ENCODE measurements around the gene WDR37.
"Not testable (repeated sequence)": the region's sequence is repeated elsewhere in the genome, so short reads cannot be mapped to it uniquely, and the experiment has no call there.

The WDR37 gene

GRCh38 chr10:1107679-1108078, 51.5 kb downstream of the WDR37 start:
- H3K9me3 ChIP-seq (ENCODE audit: control insufficient read depth in 1 of 2, low read length in 2 of 2) = no peaks in the 10 kb centered on the region
- no peaks in the 10 kb centered on the region for H3K4me1 ChIP-seq (ENCODE audit: control insufficient read depth in 1 of 2, insufficient read depth in 2 of 2, low read length in 2 of 2)
- H3K27ac ChIP-seq (ENCODE audit: low read length) = no peak overlapping the region
- H3K27me3 ChIP-seq (ENCODE audit: low read depth, low read length) = no peaks in the 10 kb centered on the region
- no peak overlapping the region for H3K4me3 ChIP-seq (ENCODE audit: low read depth in 1 of 2, low read length in 2 of 2)
- peaks cover 40 to 79% of the 10 kb centered on the region in 2 donors for H3K36me3 ChIP-seq (ENCODE audit: control insufficient read depth in 1 of 2, insufficient read depth in 2 of 2, low read length in 2 of 2)

GRCh38 chr10:1109795-1110673, 53.8 kb downstream of the WDR37 start:
- Histone ChIP-seq H3K27me3 (ENCODE audit: low read depth, low read length) (no peaks in the 10 kb centered on the region), H3K9me3 (ENCODE audit: control insufficient read depth in 1 of 2, low read length in 2 of 2) (no peaks in the 10 kb centered on the region), H3K4me3 (ENCODE audit: low read depth in 1 of 2, low read length in 2 of 2) (no peak overlapping the region), H3K36me3 (ENCODE audit: control insufficient read depth in 1 of 2, insufficient read depth in 2 of 2, low read length in 2 of 2) (peaks cover 43 to 74% of the 10 kb centered on the region in 2 donors), H3K4me1 (ENCODE audit: control insufficient read depth in 1 of 2, insufficient read depth in 2 of 2, low read length in 2 of 2) (no peaks in the 10 kb centered on the region), H3K27ac (ENCODE audit: low read length) (no peak overlapping the region)

- H3K27ac ChIP-seq (ENCODE audit: low read length) = no peak overlapping the region
- no peaks in the 10 kb centered on the region for H3K9me3 ChIP-seq (ENCODE audit: control insufficient read depth in 1 of 2, low read length in 2 of 2)
- H3K4me1 ChIP-seq (ENCODE audit: control insufficient read depth in 1 of 2, insufficient read depth in 2 of 2, low read length in 2 of 2) = no peaks in the 10 kb centered on the region
- no peak overlapping the region for H3K4me3 ChIP-seq (ENCODE audit: low read depth in 1 of 2, low read length in 2 of 2)
- H3K36me3 ChIP-seq (ENCODE audit: control insufficient read depth in 1 of 2, insufficient read depth in 2 of 2, low read length in 2 of 2) = peaks cover 47 to 74% of the 10 kb centered on the region in 2 donors
- H3K27me3 ChIP-seq (ENCODE audit: low read depth, low read length) = no peaks in the 10 kb centered on the region
These were observed 54.5 kb downstream of the WDR37 start for GRCh38 chr10:1110674-1111119.

- Histone ChIP-seq H3K36me3 (ENCODE audit: control insufficient read depth in 1 of 2, insufficient read depth in 2 of 2, low read length in 2 of 2) (peaks cover 47 to 63% of the 10 kb centered on the region in 2 donors), H3K4me1 (ENCODE audit: control insufficient read depth in 1 of 2, insufficient read depth in 2 of 2, low read length in 2 of 2) (no peaks in the 10 kb centered on the region), H3K27ac (ENCODE audit: low read length) (no peak overlapping the region), H3K4me3 (ENCODE audit: low read depth in 1 of 2, low read length in 2 of 2) (no peak overlapping the region), H3K27me3 (ENCODE audit: low read depth, low read length) (no peaks in the 10 kb centered on the region), H3K9me3 (ENCODE audit: control insufficient read depth in 1 of 2, low read length in 2 of 2) (no peaks in the 10 kb centered on the region)
These were observed 58.1 kb downstream of the WDR37 start for GRCh38 chr10:1114315-1114714.

- peaks cover 49 to 67% of the 10 kb centered on the region in 2 donors for H3K36me3 ChIP-seq (ENCODE audit: control insufficient read depth in 1 of 2, insufficient read depth in 2 of 2, low read length in 2 of 2)
These were observed 58.8 kb downstream of the WDR37 start for GRCh38 chr10:1114719-1115606.

GRCh38 chr10:1115607-1115955, 59.4 kb downstream of the WDR37 start:
- Histone ChIP-seq H3K4me1 (ENCODE audit: control insufficient read depth in 1 of 2, insufficient read depth in 2 of 2, low read length in 2 of 2) (no peaks in the 10 kb centered on the region), H3K4me3 (ENCODE audit: low read depth in 1 of 2, low read length in 2 of 2) (no peak overlapping the region), H3K36me3 (ENCODE audit: control insufficient read depth in 1 of 2, insufficient read depth in 2 of 2, low read length in 2 of 2) (peaks cover 49 to 67% of the 10 kb centered on the region in 2 donors), H3K27me3 (ENCODE audit: low read depth, low read length) (no peaks in the 10 kb centered on the region), H3K27ac (ENCODE audit: low read length) (no peak overlapping the region), H3K9me3 (ENCODE audit: control insufficient read depth in 1 of 2, low read length in 2 of 2) (no peaks in the 10 kb centered on the region)

More at GRCh38 chr10:1114719-1115606, 58.8 kb downstream of the WDR37 start:
- Histone ChIP-seq H3K27me3 (ENCODE audit: low read depth, low read length) (no peaks in the 10 kb centered on the region), H3K27ac (ENCODE audit: low read length) (no peak overlapping the region), H3K9me3 (ENCODE audit: control insufficient read depth in 1 of 2, low read length in 2 of 2) (no peaks in the 10 kb centered on the region), H3K4me1 (ENCODE audit: control insufficient read depth in 1 of 2, insufficient read depth in 2 of 2, low read length in 2 of 2) (no peaks in the 10 kb centered on the region), H3K4me3 (ENCODE audit: low read depth in 1 of 2, low read length in 2 of 2) (no peak overlapping the region)

GRCh38 chr10:1116051-1116450, 59.9 kb downstream of the WDR37 start:
- Histone ChIP-seq H3K36me3 (ENCODE audit: control insufficient read depth in 1 of 2, insufficient read depth in 2 of 2, low read length in 2 of 2) (peaks cover 49 to 68% of the 10 kb centered on the region in 2 donors), H3K4me3 (ENCODE audit: low read depth in 1 of 2, low read length in 2 of 2) (no peak overlapping the region), H3K9me3 (ENCODE audit: control insufficient read depth in 1 of 2, low read length in 2 of 2) (no peaks in the 10 kb centered on the region), H3K27ac (ENCODE audit: low read length) (no peak overlapping the region), H3K4me1 (ENCODE audit: control insufficient read depth in 1 of 2, insufficient read depth in 2 of 2, low read length in 2 of 2) (no peaks in the 10 kb centered on the region), H3K27me3 (ENCODE audit: low read depth, low read length) (no peaks in the 10 kb centered on the region)

- H3K36me3 ChIP-seq (ENCODE audit: control insufficient read depth in 1 of 2, insufficient read depth in 2 of 2, low read length in 2 of 2) = peaks cover 47 to 76% of the 10 kb centered on the region in 2 donors
- H3K27ac ChIP-seq (ENCODE audit: low read length) = no peak overlapping the region
- H3K27me3 ChIP-seq (ENCODE audit: low read depth, low read length) = no peaks in the 10 kb centered on the region
- H3K4me3 ChIP-seq (ENCODE audit: low read depth in 1 of 2, low read length in 2 of 2) = no peak overlapping the region
- H3K9me3 ChIP-seq (ENCODE audit: control insufficient read depth in 1 of 2, low read length in 2 of 2) = no peaks in the 10 kb centered on the region
- no peaks in the 10 kb centered on the region for H3K4me1 ChIP-seq (ENCODE audit: control insufficient read depth in 1 of 2, insufficient read depth in 2 of 2, low read length in 2 of 2)
These were observed 60.6 kb downstream of the WDR37 start for GRCh38 chr10:1116696-1117280.

GRCh38 chr10:1117651-1118050, 61.5 kb downstream of the WDR37 start:
- Histone ChIP-seq H3K36me3 (ENCODE audit: control insufficient read depth in 1 of 2, insufficient read depth in 2 of 2, low read length in 2 of 2) (peaks cover 48 to 78% of the 10 kb centered on the region in 2 donors), H3K27me3 (ENCODE audit: low read depth, low read length) (no peaks in the 10 kb centered on the region), H3K4me1 (ENCODE audit: control insufficient read depth in 1 of 2, insufficient read depth in 2 of 2, low read length in 2 of 2) (no peaks in the 10 kb centered on the region), H3K4me3 (ENCODE audit: low read depth in 1 of 2, low read length in 2 of 2) (no peak overlapping the region), H3K27ac (ENCODE audit: low read length) (no peak overlapping the region), H3K9me3 (ENCODE audit: control insufficient read depth in 1 of 2, low read length in 2 of 2) (no peaks in the 10 kb centered on the region)

GRCh38 chr10:1118318-1118717, 62.1 kb downstream of the WDR37 start:
- H3K27me3 ChIP-seq (ENCODE audit: low read depth, low read length); H3K4me3 ChIP-seq (ENCODE audit: low read depth in 1 of 2, low read length in 2 of 2); H3K27ac ChIP-seq (ENCODE audit: low read length); H3K4me1 ChIP-seq (ENCODE audit: control insufficient read depth in 1 of 2, insufficient read depth in 2 of 2, low read length in 2 of 2); H3K9me3 ChIP-seq (ENCODE audit: control insufficient read depth in 1 of 2, low read length in 2 of 2): not testable (repeated sequence)
- peaks cover 48 to 74% of the 10 kb centered on the region in 2 donors for H3K36me3 ChIP-seq (ENCODE audit: control insufficient read depth in 1 of 2, insufficient read depth in 2 of 2, low read length in 2 of 2)

- no peak overlapping the region for H3K4me3 ChIP-seq (ENCODE audit: low read depth in 1 of 2, low read length in 2 of 2)
- H3K4me1 ChIP-seq (ENCODE audit: control insufficient read depth in 1 of 2, insufficient read depth in 2 of 2, low read length in 2 of 2) = no peaks in the 10 kb centered on the region
- peaks cover 52 to 79% of the 10 kb centered on the region in 2 donors for H3K36me3 ChIP-seq (ENCODE audit: control insufficient read depth in 1 of 2, insufficient read depth in 2 of 2, low read length in 2 of 2)
- H3K27ac ChIP-seq (ENCODE audit: low read length) = no peak overlapping the region
- no peaks in the 10 kb centered on the region for H3K9me3 ChIP-seq (ENCODE audit: control insufficient read depth in 1 of 2, low read length in 2 of 2)
- H3K27me3 ChIP-seq (ENCODE audit: low read depth, low read length) = no peaks in the 10 kb centered on the region
These were observed 62.8 kb downstream of the WDR37 start for GRCh38 chr10:1119027-1119426.

Measured in muscle layer of duodenum (tissue), 2 donors.